ENCODE data around the gene TSPAN19. TPM values are rescaled to one million over a fixed set of nuclear protein-coding genes. Genes with fewer than 3 reads are reported as not detected.
"Not testable (repeated sequence)": the region's sequence is repeated elsewhere in the genome, so short reads cannot be mapped to it uniquely, and the experiment has no call there.

Gene TSPAN19
- total and polyA plus RNA-seq, 12 donors: 0.06 to 1.0 (median 0.47) TPM; not detected in 5

DNA sequence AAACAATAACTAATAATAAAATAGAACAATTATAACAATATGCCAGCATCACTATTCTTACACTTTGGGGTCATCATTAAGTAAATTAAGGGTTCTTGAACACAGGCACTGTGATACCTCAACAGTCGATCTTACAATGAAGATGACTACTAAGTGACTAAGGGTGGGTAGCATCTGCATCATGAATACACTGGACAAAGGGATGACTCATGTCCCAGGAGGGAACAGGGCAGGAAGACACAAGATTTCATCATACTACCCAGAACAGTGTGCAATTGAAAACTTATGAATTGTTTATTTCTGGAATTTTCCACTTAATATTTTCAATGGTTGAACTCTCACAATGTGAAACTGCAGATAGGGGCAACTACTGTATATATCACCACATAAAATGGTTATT is 19.7 kb downstream of the TSPAN19 start:
- H3K27me3 ChIP-seq: no peaks in the 10 kb centered on the region
- DNase-seq (no peak), ATAC-seq (peak in 1 of 8 donors; percentile 69)
- H3K27ac ChIP-seq: no peak overlapping the region
- no peak overlapping the region for H3K4me3 ChIP-seq
- no peaks in the 10 kb centered on the region for H3K36me3 ChIP-seq
- no peaks in the 10 kb centered on the region for H3K4me1 ChIP-seq
- TF ChIP-seq, protein P1, sequence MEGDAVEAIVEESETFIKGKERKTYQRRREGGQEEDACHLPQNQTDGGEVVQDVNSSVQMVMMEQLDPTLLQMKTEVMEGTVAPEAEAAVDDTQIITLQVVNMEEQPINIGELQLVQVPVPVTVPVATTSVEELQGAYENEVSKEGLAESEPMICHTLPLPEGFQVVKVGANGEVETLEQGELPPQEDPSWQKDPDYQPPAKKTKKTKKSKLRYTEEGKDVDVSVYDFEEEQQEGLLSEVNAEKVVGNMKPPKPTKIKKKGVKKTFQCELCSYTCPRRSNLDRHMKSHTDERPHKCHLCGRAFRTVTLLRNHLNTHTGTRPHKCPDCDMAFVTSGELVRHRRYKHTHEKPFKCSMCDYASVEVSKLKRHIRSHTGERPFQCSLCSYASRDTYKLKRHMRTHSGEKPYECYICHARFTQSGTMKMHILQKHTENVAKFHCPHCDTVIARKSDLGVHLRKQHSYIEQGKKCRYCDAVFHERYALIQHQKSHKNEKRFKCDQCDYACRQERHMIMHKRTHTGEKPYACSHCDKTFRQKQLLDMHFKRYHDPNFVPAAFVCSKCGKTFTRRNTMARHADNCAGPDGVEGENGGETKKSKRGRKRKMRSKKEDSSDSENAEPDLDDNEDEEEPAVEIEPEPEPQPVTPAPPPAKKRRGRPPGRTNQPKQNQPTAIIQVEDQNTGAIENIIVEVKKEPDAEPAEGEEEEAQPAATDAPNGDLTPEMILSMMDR (IDR thresholded peaks at IDR 0.05): no peak
- 47 to 51% methylated on average over 1 of the region's 1 CpG for whole genome bisulfite sequencing, 2 donors
- intact Hi-C loops (cut with DNase I): no loop called here
- H3K9me3 ChIP-seq: no peaks in the 10 kb centered on the region

DNA sequence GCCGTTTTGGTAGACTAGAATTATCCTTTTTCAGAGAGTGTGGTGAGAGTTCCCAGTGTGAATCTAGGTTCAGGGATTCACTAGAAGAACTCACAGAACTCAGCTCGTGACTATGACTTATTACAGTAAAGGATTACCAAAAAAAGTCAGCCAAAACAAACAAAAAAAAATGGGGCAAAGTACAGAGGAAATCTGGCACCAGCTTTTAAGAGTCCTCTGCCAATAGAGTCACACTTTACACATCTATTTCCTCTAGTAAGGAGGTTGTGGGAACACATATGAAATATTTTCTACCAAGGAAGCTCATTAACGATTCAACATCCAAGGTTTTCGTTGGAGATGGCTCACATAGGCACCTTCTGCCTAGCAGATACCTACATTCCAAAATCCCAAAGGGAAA is 28.2 kb downstream of the TSPAN19 start:
- ATAC-seq (no peak), DNase-seq (no peak)
- no peak overlapping the region for H3K4me3 ChIP-seq
- H3K27ac ChIP-seq: no peak overlapping the region
- H3K9me3 ChIP-seq: no peaks in the 10 kb centered on the region
- no peaks in the 10 kb centered on the region for H3K4me1 ChIP-seq
- TF ChIP-seq, protein P1 (IDR thresholded peaks at IDR 0.05): no peak
- no peaks in the 10 kb centered on the region for H3K27me3 ChIP-seq
- WGBS, 2 donors: 55 to 57% methylated on average over 4 of the region's 4 CpGs
- H3K36me3 ChIP-seq: no peaks in the 10 kb centered on the region
- intact Hi-C loops (cut with DNase I): no loop called here

DNA sequence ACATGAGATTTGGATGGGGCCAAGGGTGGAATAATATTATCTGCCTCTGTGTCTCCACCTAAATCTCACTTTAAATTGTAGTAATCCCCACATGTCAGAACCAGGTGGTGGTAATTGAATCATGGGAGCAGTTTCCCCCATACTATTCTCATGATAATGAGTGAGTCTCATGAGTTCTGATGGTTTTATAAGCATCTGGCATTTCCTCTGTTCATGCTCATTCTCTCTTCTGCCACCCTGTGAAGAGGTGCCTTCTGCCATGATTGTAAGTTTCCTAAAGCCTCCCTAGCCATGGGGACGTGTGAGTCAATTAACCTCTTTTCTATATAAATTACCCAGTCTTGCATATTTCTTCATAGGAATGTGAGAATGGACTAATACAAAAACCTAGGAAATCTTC is 29.9 kb downstream of the TSPAN19 start:
- Histone ChIP-seq H3K4me1 (no peaks in the 10 kb centered on the region), H3K4me3 (no peak overlapping the region), H3K27me3 (no peaks in the 10 kb centered on the region), H3K9me3 (no peaks in the 10 kb centered on the region), H3K36me3 (no peaks in the 10 kb centered on the region), H3K27ac (no peak overlapping the region)
- ATAC-seq: no peak
- TF ChIP-seq, protein P1 (IDR thresholded peaks at IDR 0.05): no peak
- DNase-seq: no peak
- WGBS, 2 donors: 60 to 72% methylated on average over 1 of the region's 1 CpG
- intact Hi-C loops (cut with DNase I): no loop called here

DNA sequence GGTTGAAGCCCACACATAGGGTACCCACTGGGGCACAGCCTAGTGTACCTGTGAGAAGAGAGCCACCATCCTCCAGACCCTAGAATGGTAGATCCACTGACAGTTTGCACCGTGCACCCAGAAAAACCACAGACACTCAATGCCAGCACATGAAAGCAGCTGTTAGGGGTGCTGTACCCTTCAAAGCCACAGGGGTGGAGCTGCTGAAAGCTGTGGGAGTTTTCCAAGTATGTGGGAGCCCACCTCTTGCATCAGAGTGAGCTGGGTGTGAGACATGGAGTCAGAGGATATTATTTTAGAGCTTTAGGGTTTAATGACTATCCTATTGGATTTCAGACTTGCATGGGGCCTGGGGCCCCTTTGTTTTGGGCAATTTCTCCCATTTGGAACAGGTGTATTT is 30.5 kb downstream of the TSPAN19 start:
- WGBS, 2 donors: 82 to 90% methylated on average over 1 of the region's 1 CpG
- Histone ChIP-seq H3K36me3 (no peaks in the 10 kb centered on the region), H3K27me3 (no peaks in the 10 kb centered on the region), H3K27ac (no peak overlapping the region), H3K4me3 (no peak overlapping the region), H3K4me1 (no peaks in the 10 kb centered on the region), H3K9me3 (no peaks in the 10 kb centered on the region)
- DNase-seq (no peak), ATAC-seq (no peak)
- TF ChIP-seq, protein P1 (IDR thresholded peaks at IDR 0.05): no peak
- intact Hi-C loops (cut with DNase I): no loop called here

DNA sequence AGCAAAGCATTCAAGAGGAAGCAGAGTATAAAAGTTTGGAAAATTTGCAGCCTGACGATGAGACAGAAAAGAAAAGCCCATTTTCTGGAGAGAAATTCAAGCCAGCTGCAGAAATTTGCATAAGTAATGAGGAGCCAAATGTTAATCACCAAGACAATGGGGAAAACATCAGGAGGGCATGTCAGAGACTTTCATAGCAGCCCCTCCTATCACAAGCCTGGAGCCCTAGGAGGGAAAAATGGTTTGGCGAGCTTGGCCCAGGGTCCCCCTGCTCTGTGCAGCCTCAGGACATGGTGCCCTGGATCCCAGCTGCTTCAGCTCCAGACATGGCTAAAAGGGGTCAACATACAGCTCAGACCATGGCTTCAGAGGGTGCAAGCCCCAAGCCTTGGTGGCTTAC is 31.0 kb downstream of the TSPAN19 start:
- WGBS, 2 donors: 46 to 58% methylated on average over 2 of the region's 2 CpGs
- H3K27ac ChIP-seq; ATAC-seq; H3K27me3 ChIP-seq; H3K9me3 ChIP-seq; H3K4me1 ChIP-seq; H3K36me3 ChIP-seq; H3K4me3 ChIP-seq; intact Hi-C loops (cut with DNase I); DNase-seq: not testable (repeated sequence)
